GM18517 (cell line): Measurements from ENCODE around the gene SHC2.

ENCODE experiments used
- ATAC-seq: cut with Tn5 transposase; IDR thresholded peaks from one replicate; pipeline ENCODE4 v1.9.1; 2021; ENCODE audit warnings: mild to moderate bottlenecking, moderate library complexity; ENCODE audit not compliant: unreplicated experiment

The SHC2 gene

DNA sequence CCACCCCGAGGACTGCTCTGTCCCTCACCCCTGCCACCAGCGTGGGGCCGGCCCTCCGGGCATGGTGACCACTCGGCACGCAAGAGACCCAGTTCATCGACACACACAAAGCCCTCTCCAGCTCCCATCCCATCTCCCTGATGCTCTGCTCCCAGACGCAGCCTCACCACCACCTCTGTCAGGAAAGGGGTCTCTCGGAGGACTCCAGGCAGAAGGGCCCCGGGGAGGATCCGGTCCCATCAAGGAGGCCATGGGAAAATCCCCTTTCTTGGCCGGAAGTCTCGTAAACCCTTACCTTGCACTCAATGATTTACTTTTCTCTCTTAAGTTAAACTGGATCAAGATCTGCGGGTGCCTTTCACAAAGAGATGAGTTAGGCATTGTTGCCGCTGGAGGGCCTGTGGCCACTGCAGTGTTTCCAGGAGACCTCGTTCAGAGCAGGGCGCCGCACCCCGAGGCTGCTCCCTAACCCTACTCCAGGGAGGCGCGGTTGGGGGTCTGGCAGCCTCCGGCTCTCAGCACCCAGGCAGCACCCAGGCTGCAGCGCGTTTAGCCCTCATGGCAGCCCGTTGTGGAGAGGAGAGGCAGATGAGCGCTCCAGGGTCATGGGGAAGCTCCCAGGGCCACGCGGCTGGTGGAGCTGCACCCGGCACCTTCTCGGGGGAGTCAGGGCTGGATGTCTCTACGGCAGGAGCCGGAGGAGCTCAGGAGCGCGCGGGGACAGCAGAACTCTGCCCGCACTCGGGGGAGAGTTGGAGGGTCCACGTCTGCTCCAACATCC lies 82.8 kb downstream of the SHC2 start:
- no peak for ATAC-seq

DNA sequence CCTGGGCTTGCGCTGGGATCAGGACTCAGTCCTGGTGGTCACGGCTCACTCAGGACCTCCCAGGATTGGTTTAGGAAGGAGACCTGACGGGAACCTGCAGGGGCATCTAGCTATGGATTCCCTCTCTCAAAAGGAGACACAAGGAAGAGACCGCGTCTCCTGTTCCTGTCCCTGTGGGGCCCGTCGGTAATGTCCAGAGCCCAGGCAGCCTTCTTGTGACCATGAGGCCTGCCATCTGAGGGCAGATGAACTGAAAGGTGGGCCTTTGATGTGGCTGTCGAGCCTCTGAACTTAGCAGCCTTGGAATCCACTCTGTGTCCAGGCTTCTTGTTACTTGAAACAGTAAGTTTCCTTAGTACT lies 84.7 kb downstream of the SHC2 start:
- no peak for ATAC-seq

DNA sequence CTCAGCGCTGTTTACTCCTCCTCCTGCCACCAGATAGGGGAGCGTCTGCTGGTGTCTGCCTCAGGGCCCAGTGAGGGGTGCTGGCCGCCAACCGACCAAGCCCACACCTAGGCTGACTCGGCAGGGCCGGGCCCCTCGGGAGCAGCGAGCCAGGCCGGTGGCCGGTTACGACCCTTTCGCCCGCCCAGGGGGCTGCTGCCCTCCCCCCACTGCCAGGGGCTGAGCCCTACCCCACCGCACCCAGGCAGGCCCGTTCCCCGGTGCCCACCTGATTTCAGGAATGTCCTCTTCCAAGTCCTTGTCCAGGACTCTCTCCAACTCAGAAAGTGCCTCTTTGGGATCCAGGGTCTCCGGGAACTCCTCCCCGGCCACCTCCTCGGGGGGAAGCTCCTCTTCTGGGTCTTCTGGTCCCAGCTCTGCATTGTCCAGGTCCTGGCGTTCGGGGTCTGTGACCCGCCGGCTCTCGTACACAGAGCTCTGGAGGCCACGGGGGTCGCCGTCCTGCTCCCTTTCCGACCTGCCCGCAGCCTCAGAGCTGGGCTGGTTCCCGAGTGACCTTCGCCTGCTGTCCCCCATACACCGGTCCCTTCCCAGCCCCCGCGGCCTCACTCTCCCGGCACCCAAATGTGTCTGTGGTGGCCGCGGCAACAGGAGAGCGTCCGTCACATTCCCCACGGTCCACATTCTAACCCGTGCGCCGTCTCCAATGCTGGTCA lies 85.3 kb downstream of the SHC2 start:
- ATAC-seq = no peak

- no peak for ATAC-seq
Observed at GRCh38 chr19:374886-375235, 86.0 kb downstream of the SHC2 start.

- no peak for ATAC-seq
Observed at GRCh38 chr19:374183-374885, 86.5 kb downstream of the SHC2 start.

- ATAC-seq = no peak
Observed at GRCh38 chr19:373391-374182, 87.2 kb downstream of the SHC2 start.

- ATAC-seq = no peak
Observed at GRCh38 chr19:372306-372890, 88.4 kb downstream of the SHC2 start.

DNA sequence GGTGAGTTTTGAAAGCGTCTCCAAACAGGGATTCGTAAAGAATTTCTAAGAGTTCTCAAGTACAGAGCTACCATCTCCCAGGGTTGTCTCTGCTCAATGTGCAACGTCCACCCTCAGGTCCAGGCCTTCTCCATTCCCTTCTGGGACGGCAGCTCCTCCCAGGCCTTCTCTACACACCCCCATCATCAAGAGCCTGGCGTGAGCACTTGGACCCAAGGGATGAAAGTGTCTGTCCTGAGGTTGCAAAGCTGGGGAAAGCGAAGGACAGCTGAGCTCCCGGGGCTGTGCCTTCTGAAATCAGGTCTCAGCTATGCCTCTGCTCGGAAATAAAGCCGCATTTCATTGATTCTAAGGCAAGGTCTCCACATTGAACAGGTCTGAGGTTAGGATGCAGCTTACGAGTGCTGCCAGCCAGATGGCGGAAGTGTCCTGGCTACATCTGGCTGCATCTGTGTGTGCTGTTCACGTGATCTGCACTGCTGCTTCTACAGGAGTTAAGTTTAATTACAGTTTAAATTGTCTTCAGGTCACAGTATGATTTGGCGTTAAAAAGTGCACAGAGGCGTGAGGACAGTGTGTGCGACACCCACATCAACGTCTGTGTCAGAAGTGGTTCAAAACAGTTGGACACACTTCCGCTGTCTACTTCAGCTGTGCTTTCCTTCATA lies 89.2 kb downstream of the SHC2 start:
- no peak for ATAC-seq

- ATAC-seq = no peak
Observed at GRCh38 chr19:370641-371330, 90.0 kb downstream of the SHC2 start.

DNA sequence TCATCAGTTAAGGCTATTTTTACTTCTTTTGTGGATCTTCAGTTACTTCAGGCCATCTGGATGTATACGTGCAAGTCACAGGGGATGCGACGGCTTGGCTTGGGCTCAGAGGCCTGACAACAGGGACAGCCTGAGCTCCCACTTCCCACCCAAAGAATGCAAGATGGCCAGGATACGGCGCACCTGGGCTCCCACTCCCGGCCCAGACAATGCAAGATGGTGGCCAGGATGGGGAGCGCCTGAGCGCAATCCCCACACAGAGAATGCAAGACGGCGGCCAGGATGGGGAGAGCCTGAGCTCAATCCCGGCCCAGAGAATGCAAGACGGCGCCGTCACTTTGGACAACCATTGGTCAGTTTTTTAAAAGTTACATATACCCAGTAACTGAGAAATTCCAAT lies 91.0 kb downstream of the SHC2 start:
- ATAC-seq = no peak

DNA sequence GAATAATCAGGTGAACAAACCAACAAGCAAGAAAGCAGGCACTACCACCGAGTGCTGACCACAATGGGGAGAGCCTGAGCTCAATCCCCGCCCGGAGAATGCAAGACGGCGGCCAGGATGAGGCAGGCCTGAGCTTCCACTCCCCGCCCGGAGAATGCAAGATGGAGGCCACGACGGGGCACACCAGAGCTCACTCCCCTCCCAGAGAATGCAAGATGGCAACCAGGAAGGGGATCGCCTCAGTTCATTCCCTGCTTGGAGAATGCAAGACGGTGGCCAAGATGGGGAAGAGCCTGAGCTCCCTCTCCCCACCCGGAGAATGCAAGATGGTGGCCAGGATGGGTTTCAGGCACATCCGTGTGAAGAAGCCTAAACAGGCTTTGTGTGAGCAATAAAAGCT lies 91.6 kb downstream of the SHC2 start:
- ATAC-seq = no peak

GRCh38 chr19:368630-369024 lies 92.2 kb downstream of the SHC2 start:
- ATAC-seq = no peak

DNA sequence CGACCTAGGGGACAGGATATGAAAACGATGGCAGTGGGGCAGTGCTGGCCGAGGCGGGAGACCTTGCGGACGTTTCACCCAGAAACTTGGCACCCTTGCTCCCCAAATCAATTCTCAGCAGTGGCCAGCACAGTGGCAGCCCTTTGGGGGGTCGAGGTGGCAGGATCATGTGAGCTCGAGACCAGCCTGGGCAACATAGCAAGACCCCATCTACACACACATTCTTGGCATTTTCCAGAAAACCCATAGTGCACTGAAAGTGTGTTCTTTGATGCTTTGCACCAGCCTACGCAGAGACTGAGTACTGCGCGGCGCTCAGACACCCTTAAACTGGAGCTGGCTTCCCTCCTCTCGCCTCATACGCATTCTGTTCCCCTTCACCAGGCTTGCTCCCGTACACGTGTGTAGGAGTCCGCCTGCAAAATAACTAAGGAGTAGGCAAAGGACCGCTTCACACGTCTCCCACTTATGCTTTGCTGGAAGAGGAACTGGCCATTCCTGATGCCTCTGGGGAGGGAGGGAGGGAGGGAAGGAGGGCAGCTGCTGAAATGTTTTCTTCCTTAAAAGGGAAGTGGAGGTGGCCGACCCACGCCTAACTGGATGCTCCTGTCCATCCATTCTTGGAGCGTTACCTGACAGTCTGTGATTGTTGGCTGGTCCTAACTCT lies 92.7 kb downstream of the SHC2 start:
- ATAC-seq = no peak

DNA sequence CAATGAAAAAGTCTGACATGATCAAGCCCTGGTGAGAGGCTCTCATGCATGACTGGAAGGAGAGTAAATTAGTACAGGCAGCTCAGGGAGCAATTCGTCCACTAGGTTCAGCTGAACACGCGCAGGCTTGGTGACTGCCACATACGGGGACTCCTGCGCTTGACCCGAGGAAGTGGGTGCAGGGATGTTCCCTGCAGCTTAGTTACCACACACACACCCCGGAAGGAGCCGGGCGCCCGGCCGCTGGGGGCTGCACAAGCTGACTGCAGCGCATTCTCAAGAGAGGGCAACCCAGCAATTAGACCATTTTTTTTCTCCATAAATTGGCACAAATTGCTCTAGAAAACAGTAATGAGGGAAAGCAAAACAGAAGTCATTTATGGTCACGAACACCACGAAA lies 93.3 kb downstream of the SHC2 start:
- ATAC-seq = no peak

DNA sequence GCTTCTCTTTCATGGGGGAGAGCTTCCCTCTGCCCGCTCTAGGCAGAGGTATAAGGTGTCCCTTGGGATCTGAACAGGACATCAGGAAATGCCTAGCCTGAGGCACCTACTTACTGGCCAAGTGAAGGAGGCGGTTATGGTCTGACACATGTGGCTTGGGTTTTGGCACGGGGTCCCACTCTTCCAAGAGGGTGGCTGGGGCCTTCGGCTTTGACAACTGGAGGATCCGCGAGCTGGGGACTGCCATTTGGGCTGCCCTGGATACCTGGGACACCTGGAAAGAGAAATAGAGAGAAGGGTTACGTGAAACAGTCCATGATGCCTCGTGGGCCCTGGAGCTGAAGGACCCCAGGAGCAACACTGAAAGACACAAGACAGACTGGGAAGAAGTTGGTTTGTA lies 93.9 kb downstream of the SHC2 start:
- ATAC-seq = no peak
